ENCODE results near the gene EBF4. TPM values are rescaled to one million over a fixed set of nuclear protein-coding genes. Genes with fewer than 3 reads are reported as not detected.
"Not testable (repeated sequence)": the region's sequence is repeated elsewhere in the genome, so short reads cannot be mapped to it uniquely, and the experiment has no call there.

Gene EBF4
- total and polyA plus RNA-seq, 10 of the 15 experiments (the other 5 are each of a cell fraction or from before 2014, with no cell fraction given), result 0.13 TPM; not detected in 9

GRCh38 chr20:2806351-2806701 lies 113.7 kb downstream of the EBF4 start:
- no peak for ATAC-seq
- ChIA-PET SMC1A (ENCODE audit: uncharacterized antibody, unreplicated experiment) (no interaction called here), POLR2A (no interaction called here), RAD21 (ENCODE audit: unreplicated experiment) (no interaction called here), CTCF (no interaction called here)
- Histone ChIP-seq H3K79me2 (ENCODE audit: control insufficient read depth, insufficient read depth, low read length) (no peaks in the 10 kb centered on the region), H2AFZ (ENCODE audit: control insufficient read depth, low read depth, low read length) (no peak overlapping the region), H3K9me3 (replicated peaks; ENCODE audit: control insufficient read depth, insufficient read depth, low read length) (no peaks in the 10 kb centered on the region), H3K27ac (ENCODE audit: control insufficient read depth, insufficient read depth) (no peak overlapping the region), H3K36me3 (ENCODE audit: control insufficient read depth in 2 of 2, insufficient read depth in 2 of 2, low read length in 1 of 2) (no peaks in the 10 kb centered on the region), H3K4me3 (no peak overlapping the region), H3K9ac (ENCODE audit: control insufficient read depth, insufficient read depth, low read length) (no peak overlapping the region), H3K27me3 (replicated peaks in 1 of 2; ENCODE audit: control insufficient read depth in 2 of 2, insufficient read depth in 2 of 2, low read length in 1 of 2) (peaks cover 5 to 15% of the 10 kb centered on the region in 2 experiments), H3K4me2 (ENCODE audit: control insufficient read depth, insufficient read depth) (no peak overlapping the region), H3K4me1 (ENCODE audit: control insufficient read depth, insufficient read depth, low read length) (no peaks in the 10 kb centered on the region), H4K20me1 (ENCODE audit: control insufficient read depth, insufficient read depth) (no peaks in the 10 kb centered on the region)
- TF ChIP-seq CHD1 (IDR thresholded peaks at IDR 0.05; ENCODE audit: low read depth, low read length) (no peak), FOXM1 (IDR thresholded peaks at IDR 0.05; ENCODE audit: low read depth, low read length) (no peak), BMI1 (IDR thresholded peaks at IDR 0.05; ENCODE audit: borderline replicate concordance) (no peak), HDGF (IDR thresholded peaks at IDR 0.05) (no peak), EGR1 (IDR thresholded peaks at IDR 0.05; ENCODE audit: borderline replicate concordance in 1 of 2, low read depth in 2 of 2, low read length in 2 of 2) (no peak), KAT2A (conservative IDR thresholded peaks at IDR 0.05; ENCODE audit: control insufficient read depth, low read depth, low read length) (no peak), SIN3A (IDR thresholded peaks at IDR 0.05; ENCODE audit: low read depth, low read length) (no peak), SMC3 (IDR thresholded peaks at IDR 0.05; ENCODE audit: borderline replicate concordance, low read length) (no peak), POLR2A (IDR thresholded peaks at IDR 0.05; ENCODE audit: low read depth, low read length) (no peak), NFIC (IDR thresholded peaks at IDR 0.05; ENCODE audit: low read depth, low read length) (no peak)
- in situ Hi-C loops (cut with MboI), result no loop called here
- 0% methylated on average over 4 of the region's 4 CpGs for WGBS (ENCODE audit: insufficient coverage, insufficient replicate concordance, low lambda C conversion rate, missing lambda C conversion rate)
- DNase-seq (ENCODE audit: low read depth, low spot score), result no peak
- no TSS peak for BruUV-seq (replicated peaks)
- FAIRE-seq, result no peak
- intact Hi-C loops (cut with micrococcal nuclease; ENCODE audit: unreplicated experiment), result no loop called here

- Histone ChIP-seq H3K4me1 (ENCODE audit: control insufficient read depth, insufficient read depth, low read length) (no peaks in the 10 kb centered on the region), H3K4me3 (no peak overlapping the region), H3K36me3 (ENCODE audit: control insufficient read depth in 2 of 2, insufficient read depth in 2 of 2, low read length in 1 of 2) (no peaks in the 10 kb centered on the region), H3K9me3 (replicated peaks; ENCODE audit: control insufficient read depth, insufficient read depth, low read length) (no peaks in the 10 kb centered on the region; the same call in 2 of the 3 replicates), H2AFZ (ENCODE audit: control insufficient read depth, low read depth, low read length) (no peak overlapping the region), H3K4me2 (ENCODE audit: control insufficient read depth, insufficient read depth) (no peak overlapping the region), H3K27me3 (replicated peaks in 1 of 2; ENCODE audit: control insufficient read depth in 2 of 2, insufficient read depth in 2 of 2, low read length in 1 of 2) (peaks cover 5 to 11% of the 10 kb centered on the region in 2 experiments; a peak in 3 of 4 replicates), H4K20me1 (ENCODE audit: control insufficient read depth, insufficient read depth) (no peaks in the 10 kb centered on the region), H3K79me2 (ENCODE audit: control insufficient read depth, insufficient read depth, low read length) (no peaks in the 10 kb centered on the region), H3K27ac (ENCODE audit: control insufficient read depth, insufficient read depth) (no peak overlapping the region), H3K9ac (ENCODE audit: control insufficient read depth, insufficient read depth, low read length) (no peak overlapping the region)
- in situ Hi-C loops (cut with MboI), result no loop called here
- ChIA-PET POLR2A (no interaction called here), CTCF (no interaction called here), RAD21 (ENCODE audit: unreplicated experiment) (no interaction called here), SMC1A (ENCODE audit: uncharacterized antibody, unreplicated experiment) (no interaction called here)
- no peak for ATAC-seq
- FAIRE-seq, result no peak
- BruUV-seq (replicated peaks), result no TSS peak
- DNase-seq (ENCODE audit: low read depth, low spot score), result no peak
- intact Hi-C loops (cut with micrococcal nuclease; ENCODE audit: unreplicated experiment), result no loop called here
- TF ChIP-seq CREM (IDR thresholded peaks at IDR 0.05; ENCODE audit: low read depth), result no peak
- TF ChIP-seq KDM1A (IDR thresholded peaks at IDR 0.05; ENCODE audit: borderline replicate concordance), result no peak
- TF ChIP-seq EZH2 (IDR thresholded peaks at IDR 0.05; ENCODE audit: borderline replicate concordance, control insufficient read depth, low read depth, low read length), result no peak
- no peak for TF ChIP-seq ATF7 (IDR thresholded peaks at IDR 0.05; ENCODE audit: low read depth)
- 25% methylated on average over 4 of the region's 4 CpGs for WGBS (ENCODE audit: insufficient coverage, insufficient replicate concordance, low lambda C conversion rate, missing lambda C conversion rate)
These were observed 114.4 kb downstream of the EBF4 start for GRCh38 chr20:2807019-2807418.

- H3K27me3 ChIP-seq (replicated peaks in 1 of 2; ENCODE audit: control insufficient read depth in 2 of 2, insufficient read depth in 2 of 2, low read length in 1 of 2); H3K4me3 ChIP-seq; in situ Hi-C loops (cut with MboI); ATAC-seq; H3K9me3 ChIP-seq (replicated peaks; ENCODE audit: control insufficient read depth, insufficient read depth, low read length); SMC1A ChIA-PET (ENCODE audit: uncharacterized antibody, unreplicated experiment); H3K4me1 ChIP-seq (ENCODE audit: control insufficient read depth, insufficient read depth, low read length); H3K4me2 ChIP-seq (ENCODE audit: control insufficient read depth, insufficient read depth); H3K9ac ChIP-seq (ENCODE audit: control insufficient read depth, insufficient read depth, low read length); DNase-seq (ENCODE audit: low read depth, low spot score); H2AFZ ChIP-seq (ENCODE audit: control insufficient read depth, low read depth, low read length); BruUV-seq (replicated peaks); RAD21 ChIA-PET (ENCODE audit: unreplicated experiment); FAIRE-seq; H4K20me1 ChIP-seq (ENCODE audit: control insufficient read depth, insufficient read depth); intact Hi-C loops (cut with micrococcal nuclease; ENCODE audit: unreplicated experiment); H3K79me2 ChIP-seq (ENCODE audit: control insufficient read depth, insufficient read depth, low read length); H3K36me3 ChIP-seq (ENCODE audit: control insufficient read depth in 2 of 2, insufficient read depth in 2 of 2, low read length in 1 of 2); H3K27ac ChIP-seq (ENCODE audit: control insufficient read depth, insufficient read depth): not testable (repeated sequence)
- CTCF ChIA-PET, result interaction anchor here (0.6 kb wide), 1 partner anchor 104 kb away, joined by 3 read pairs; no protein-coding TSS in a partner anchor
- POLR2A ChIA-PET, result interaction anchor here (0.5 to 0.7 kb wide), 2 partner anchors 277 to 438 kb away, joined by 5 read pairs; no protein-coding TSS in a partner anchor
- 32% methylated on average over 9 of the region's 9 CpGs for WGBS (ENCODE audit: insufficient coverage, insufficient replicate concordance, low lambda C conversion rate, missing lambda C conversion rate)
These were observed 115.3 kb downstream of the EBF4 start for GRCh38 chr20:2807929-2808328.

All from GM12878 (cell line).